Activated CD4-positive, alpha-beta T cell treated with anti-CD3 and anti-CD28 coated beads, Interleukin-10, Interleukin-2, amounts not matched to agents 100 ng/mL and 50 ng/mL, durations not matched to agents 16 hours and 8 hours (primary cell): ENCODE measurements around the gene PDCD4.

Experiments
- DNase-seq: peaks from one replicate; pipeline ENCODE4 v3.0.0-alpha.2; 2020

The PDCD4 gene

GRCh38 chr10:110931769-110932381 lies 60.1 kb downstream of the PDCD4 start:
- no peak for DNase-seq

- DNase-seq, result no peak
Observed at GRCh38 chr10:110932505-110933180, 60.9 kb downstream of the PDCD4 start.

- DNase-seq, result no peak
Observed at GRCh38 chr10:110936757-110937156, 65.0 kb downstream of the PDCD4 start.

GRCh38 chr10:110939419-110939818 lies 67.7 kb downstream of the PDCD4 start:
- DNase-seq, result no peak

- no peak for DNase-seq
Observed at GRCh38 chr10:110944792-110945396, 73.2 kb downstream of the PDCD4 start.

GRCh38 chr10:110946496-110946895 lies 74.8 kb downstream of the PDCD4 start:
- no peak for DNase-seq

- no peak for DNase-seq
Observed at GRCh38 chr10:110947061-110947595, 75.4 kb downstream of the PDCD4 start.
